ENCODE measurements around the gene RBFA.
"Not testable (repeated sequence)": the region's sequence is repeated elsewhere in the genome, so short reads cannot be mapped to it uniquely, and the experiment has no call there.

The RBFA gene

GRCh38 chr18:80034068-80034851, at the start of gene RBFA:
RBFA (plus strand) TSS chr18:80034434; CDS start chr18:80034496, 62 bp downstream.
- peak; percentile 99 to 100 for DNase-seq

DNA sequence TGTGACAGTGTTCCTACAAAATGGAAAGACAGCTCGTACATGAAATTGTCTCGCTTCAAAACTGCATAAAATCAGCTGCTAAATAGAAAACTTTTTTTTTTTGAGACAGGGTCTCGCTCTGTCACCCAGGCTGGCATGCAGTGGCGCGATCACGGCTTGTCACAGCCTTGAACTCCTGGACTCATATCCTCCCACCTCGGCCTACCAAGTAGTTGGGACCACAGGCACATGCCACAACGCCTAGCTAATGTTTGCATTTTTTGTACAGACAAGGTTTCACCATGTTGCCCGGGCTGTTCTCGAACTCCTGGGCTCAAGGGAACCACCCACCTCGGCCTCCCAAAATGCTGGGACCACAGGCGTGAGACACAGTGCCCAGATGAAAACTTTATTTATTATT, 49.1 kb upstream of the RBFA start:
- DNase-seq: no peak

DNA sequence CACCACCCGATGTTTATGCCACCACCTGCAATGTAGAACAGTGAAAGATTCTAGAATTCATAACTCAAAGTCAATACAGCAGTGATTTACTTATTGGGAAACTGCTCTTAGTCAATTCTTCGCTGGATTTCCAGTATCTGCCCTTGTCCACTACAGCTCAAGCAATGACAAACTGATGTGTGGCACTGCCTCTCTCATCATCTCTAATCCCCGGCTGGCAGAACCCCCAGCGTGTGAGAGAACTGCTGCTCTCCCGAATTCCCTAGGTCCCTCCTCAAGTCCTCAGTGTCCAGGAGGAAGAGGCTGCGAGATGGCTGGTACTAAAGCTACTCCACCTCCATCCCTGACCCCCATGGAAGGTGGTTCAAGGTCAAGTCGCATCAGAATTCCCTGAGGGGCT, 47.5 kb upstream of the RBFA start:
- DNase-seq: no peak

GRCh38 chr18:79987566-79987965, 46.7 kb upstream of the RBFA start:
- DNase-seq: no peak

DNA sequence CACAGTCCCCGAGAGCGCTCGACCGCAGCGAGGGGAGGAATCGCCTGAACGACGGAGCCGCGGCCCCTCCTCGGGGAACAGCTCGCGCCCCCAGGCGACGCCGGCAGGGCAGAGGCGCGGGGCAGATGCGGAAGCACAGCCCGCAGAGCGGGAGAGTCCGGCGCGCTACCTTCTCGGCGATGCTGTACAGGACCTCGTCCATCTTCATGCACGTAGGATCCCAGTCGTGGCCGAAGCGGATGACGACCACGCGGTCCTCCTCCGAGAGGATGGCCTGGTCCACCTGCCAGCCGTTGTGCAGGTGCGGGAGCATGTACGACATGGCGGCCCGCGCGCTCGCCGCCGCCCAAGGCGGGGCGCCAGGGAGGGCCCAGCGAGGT, 46.2 kb upstream of the RBFA start:
- peak; percentile 57 to 65 for DNase-seq

DNA sequence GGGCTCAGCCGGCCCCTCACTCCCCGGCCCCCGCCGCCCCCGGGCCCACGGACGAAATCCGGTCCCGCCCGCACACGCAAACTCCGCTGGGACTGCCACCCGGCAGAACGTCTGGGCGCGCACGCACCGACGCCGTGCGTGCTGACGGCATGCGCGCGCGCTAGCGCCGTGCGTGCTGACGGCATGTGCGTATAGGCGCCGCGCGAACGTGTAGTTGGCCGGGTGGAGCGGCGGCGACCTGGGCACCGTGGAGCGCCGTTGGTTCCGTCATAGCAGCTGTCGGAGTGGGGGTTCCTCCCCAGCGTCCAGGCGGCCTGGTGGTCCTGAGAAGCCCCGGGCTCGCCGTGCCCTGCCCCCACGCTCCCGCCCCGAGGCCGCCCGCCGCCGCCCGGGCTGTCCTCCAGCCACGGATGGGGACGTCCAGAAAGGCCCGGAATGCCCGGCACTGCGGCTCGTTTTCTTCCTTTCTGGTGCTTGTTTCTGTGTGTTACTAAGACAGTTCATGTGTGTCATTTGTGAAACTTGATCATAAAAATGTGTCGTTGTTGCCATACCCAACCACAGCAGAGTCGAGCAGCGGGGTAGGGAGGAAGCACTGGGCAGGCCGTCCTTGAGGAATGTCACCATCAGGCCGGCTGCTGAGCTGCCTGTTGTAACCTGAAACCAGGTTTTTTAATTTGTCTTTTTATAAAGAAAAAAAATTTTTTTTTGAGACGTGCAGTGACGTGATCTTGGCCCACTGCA, 45.6 kb upstream of the RBFA start, which contains the start of gene TXNL4A:
Gene TXNL4A, minus strand, starts transcription at position 113 of the 744 bp plus-strand sequence. CDS start 171 bp downstream, outside the sequence.
- DNase-seq: peak; percentile 81 to 85

- DNase-seq: no peak
Observed at GRCh38 chr18:79989195-79989497, 45.1 kb upstream of the RBFA start.

DNA sequence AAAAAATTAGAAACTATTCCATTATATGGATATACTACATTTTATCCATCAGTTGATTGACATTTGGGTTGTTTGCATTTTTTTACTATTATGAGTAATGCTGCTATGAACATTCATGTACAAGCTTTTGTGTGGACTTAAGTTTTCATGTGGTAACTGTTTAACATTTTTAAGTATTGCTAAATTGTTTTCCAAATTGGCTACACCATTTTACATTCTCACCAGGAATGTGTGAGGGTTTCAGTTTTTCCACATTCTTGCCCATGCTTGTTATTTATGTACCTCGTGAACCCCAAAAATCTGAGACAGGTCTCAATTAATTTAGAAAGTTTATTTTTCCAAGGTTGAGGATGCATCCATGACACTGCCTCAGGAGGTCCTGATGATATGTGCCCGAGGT, 42.7 kb upstream of the RBFA start:
- DNase-seq: no peak

DNA sequence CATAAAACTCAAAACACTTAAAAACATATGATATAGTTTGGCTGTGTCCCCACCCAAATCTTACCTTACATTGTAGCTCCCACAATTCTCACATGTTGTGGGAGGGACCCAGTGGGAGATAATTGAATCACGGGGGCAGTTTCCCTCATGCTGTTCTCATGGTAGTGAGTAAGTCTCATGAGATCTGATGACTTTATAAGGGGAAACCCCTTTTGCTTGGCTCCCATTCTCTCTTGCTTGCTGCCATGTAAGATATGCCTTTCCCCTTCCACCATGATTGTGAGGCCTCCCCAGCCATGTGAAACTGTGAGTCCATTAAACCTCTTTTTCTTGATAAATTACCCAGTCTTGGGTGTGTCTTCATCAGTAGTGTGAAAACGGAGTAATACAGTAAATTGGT, 34.5 kb upstream of the RBFA start:
- DNase-seq: not testable (repeated sequence)

DNA sequence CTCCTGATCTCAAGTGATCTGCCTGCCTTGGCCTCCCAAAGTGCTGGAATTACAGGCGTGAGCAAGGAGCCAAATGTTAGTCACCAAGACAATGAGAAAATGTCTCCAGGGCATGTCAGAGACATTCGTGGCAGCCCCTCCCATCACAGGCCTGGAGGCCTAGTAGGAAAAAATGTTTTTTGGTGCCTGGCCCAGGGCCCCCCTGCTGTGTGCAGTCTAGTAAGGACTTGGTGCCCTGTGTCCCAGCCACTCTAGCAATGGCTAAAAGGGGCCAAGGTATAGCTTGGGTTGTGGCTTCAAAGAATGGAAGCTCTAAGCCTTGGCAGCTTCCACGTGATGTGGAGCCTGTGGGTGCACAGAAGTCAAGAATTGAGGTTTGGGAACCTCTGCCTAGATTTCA, 33.4 kb upstream of the RBFA start:
- DNase-seq: no peak

DNA sequence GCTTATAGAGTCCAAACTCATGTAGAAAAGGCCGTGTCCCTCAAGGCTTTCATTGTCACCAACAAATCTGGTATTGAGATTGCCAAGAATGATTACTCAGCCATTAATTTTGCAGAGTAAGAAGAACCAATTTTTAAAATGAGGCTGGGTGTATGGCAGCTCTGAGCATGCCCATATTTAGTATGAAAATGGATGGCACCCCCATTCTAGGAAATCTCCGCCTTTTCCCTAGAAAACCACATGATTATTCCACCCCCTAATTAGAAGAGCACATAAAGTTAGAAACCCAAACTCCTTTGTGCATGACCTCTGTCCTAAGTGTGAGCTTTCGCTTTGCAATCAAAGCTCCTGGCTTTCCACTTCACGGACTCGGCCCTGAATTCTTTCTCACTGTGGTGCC, 31.8 kb upstream of the RBFA start:
- DNase-seq: no peak

DNA sequence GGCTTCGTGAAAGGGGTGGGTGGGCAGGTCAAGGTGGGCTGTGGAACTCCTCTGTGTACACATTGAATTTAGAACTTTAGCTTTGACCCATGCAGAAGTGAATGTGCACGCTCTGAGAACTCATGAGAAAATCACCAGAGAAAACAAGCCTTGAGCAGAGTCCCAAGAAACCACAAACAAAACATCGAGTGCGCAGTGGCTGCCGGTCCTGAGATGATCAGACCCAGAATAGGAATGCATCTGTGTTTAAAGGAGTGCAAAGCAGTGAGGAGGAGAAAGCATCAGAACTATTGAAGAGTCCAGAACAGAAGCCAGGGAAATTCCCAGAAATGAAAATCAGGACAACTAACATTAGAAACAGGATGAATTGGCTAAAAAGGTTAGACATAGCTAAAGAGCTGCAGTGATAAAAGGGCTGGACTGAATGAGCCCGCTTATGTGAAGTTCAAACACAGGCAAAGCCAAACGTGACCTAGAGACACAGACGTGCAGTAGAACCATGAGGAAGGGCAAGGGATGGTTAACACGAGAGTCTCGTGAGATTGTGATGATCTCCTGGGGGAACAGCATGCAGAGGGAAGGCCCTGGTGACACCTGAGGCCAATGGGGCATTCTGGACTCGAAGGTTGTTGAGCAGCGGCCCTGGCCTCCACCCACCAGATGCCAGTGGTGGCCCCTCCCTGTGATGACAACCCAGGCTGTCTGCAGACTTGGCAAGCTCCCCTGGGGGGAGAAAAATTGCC, 29.5 kb upstream of the RBFA start:
- no peak for DNase-seq

DNA sequence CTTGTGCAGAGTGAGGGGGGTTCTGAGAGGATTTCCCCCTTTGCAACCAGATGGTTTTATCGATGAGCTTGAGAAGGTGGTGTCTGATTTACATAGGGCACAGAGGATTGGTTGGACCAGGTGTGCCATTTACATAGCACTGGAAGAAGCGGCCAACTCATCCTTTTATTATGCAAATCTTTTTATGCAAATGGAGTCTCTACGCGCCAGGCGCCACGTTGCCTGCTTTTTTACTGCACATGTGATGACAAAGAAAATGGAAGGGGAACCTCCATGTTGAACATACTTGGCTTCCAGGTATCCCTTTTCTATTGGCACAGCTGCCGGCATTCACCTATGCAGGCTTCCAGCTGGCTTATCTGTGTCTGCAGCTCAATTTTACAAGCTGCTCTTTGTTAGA, 27.5 kb upstream of the RBFA start:
- no peak for DNase-seq

GRCh38 chr18:80009661-80010550, 24.3 kb upstream of the RBFA start:
- no peak for DNase-seq

DNA sequence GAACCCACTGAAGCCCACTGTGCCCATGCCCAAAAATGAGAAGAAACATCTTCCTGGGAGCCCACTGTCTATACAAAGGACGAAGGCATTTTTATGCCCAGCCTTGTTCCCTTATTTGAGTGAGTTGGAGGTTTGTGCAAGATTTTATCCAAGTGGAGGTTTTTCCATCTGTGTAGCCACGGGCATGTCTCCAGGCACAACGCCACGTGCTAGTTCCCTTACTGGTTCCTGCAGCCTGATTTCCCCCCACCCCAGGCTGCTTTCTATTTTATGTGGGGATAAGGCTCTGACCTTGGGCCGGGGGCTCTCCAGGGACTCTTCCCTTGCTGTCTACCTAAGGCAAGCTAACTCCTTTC, 23.7 kb upstream of the RBFA start:
- no peak for DNase-seq

- DNase-seq: not testable (repeated sequence)
Observed at GRCh38 chr18:80011496-80012137, 22.6 kb upstream of the RBFA start.

DNA sequence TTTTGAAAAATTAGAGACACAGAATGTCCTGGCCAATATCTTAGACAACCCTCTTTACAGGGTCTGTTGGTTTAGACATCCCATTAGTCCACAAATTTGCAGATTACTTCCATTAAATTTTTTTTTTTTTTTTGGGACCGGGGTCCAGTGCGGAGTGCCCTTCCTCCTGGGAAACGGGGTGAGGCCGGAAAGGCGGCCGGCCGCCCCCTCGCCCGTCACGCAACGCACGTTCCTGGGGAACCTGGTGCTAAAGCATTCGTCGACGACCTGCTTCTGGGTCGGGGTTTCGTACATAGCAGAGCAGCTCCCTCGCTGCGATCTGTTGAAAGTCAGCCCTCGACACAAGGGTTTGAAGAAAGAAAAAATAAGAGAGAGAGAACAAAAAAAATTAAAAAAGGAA, 21.5 kb upstream of the RBFA start:
- DNase-seq: no peak

DNA sequence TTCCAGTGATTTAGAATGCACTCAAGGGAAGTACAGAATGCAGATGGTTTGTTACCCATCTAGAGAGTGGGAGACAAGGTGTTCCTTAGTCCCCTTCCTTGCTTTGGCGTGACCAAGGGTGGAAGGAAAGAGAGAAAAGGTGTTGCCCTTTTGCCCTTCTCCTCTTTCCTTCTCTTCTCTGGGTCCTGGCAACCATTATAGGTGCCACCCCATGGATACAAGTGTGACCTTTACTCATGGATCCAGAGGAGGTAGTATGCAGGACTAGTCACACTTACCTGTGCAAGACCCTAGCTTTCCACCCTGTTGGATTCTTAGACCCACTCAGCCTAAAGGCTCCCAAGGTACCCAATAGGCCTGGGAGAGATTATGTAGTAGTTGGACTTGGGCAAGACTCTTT, 11.6 kb upstream of the RBFA start:
- DNase-seq: no peak

DNA sequence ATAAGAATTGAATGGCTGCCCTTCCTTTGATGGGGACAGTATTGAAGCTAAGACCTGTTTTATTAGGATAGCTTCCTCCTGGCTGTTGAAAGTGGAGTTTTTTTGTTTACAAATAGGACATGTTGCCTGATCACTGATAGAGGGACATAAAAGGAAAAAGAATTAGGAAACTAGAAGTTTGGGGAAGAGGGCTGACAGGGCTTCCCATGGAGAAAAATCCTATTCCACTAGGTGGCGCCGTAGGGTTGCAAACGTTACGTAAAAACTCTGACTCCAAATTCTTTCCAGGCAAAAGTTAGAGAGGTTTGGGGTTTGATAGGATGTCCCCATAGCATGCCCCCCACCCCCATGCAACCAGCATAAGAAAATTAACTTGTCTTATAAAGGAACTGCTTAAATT, 11.1 kb upstream of the RBFA start:
- peak; percentile 23 to 37 for DNase-seq

DNA sequence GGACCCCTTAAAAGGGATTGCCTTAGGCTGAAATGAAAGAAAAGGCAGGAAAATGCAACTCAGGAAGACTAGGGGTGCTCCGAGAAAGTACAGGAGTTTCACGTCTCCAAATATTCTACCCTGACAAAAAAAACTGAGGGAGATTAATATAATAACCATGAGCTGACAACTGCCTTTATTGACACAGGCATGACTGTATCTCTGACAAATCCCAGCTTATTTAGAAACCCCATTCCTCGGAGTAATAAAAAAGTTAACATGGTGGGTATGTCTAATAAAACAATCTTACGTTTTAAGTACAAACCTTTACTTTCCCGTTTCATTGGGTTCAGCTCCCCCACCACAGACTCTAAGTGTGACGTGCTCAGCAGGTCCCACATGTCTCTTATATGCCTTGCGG, 7.9 kb upstream of the RBFA start:
- no peak for DNase-seq

DNA sequence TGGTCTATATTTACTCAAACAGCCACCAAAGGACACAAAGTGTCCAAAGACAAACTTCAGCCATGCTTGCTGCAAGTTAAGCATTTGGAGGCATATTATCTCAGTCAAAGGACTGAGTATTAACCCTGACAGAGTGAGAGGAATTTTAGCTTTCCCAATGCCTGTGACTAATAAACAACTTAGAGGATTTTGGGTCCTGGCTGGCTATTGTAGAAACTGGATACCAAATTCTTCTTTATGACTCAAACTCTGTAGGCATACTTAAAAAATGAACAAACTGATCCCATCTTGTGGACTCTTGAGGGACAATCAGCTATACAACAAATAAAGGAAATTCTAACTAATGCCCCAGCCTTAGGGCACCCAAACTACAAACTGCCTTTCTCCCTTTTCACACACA, 6.5 kb upstream of the RBFA start:
- not testable (repeated sequence) for DNase-seq

DNA sequence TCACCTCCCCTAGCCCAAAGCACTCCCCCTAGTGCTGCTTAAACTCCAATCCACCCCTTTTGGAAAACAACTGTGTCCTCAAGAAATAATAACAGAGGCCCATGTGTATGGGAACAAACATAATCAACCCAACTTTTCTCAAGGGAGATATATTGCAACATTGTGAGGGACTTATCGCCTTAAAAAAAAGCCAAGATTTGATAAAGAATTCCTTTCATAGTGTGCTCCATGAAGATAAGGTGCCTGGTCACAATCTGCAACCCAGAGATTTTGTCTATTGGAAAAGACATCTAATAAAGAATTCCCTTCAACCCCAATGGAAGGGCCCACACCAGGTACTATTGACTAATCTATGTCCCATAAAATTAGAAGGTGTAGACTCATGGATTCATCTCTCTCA, 4.5 kb upstream of the RBFA start:
- no peak for DNase-seq

Data from activated CD4-positive, alpha-beta T cell treated with anti-CD3 and anti-CD28 coated beads, Interleukin-2, amount 50 U/mL, for 48 hours (primary cell).